Hair follicular keratinocyte (primary cell): Measurements from ENCODE around the gene NAA10. TPM values are rescaled to one million over a fixed set of nuclear protein-coding genes. Genes with fewer than 3 reads are reported as not detected.

Source experiments
- total RNA-seq: library from RNA; depleted of rRNA; stranded (reverse); fragments of >200 nt; gene quantifications from 2 replicates; pipeline ENCODE4 v1.2.3, GENCODE V29; 2015

NAA10 gene
- total RNA-seq: 138 and 185 TPM in 2 replicates

DNA sequence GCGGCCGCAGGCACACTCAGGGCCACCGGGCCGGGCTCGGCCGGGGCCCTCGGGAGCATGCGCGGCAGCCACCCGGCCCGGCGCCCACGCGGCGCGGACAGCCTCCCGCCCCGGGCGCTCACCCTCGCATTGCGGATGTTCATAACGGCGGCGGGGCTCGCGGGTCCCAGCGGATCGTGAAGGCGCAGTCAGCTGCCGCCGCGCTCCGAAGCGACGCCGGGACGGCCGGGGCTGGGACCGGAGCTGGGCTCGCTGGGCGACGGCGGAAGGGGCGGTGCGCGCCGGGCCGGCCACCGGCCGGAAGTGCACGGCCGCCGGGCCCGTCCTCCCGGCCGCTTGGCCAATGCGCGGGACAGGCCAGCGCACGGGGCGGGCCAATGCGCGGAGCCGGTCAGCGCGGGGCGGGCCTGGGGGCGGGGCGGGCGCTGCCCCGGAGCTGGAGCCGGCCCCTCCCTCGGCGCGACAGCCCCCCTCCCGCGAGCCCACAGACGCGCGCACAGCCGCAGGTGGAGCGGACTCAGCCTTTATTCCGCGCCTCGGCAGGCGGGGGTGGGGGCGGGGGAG is at the start of gene NAA10:
TSS of gene NAA10 (minus strand) at position 276 of the 564 bp plus-strand sequence. CDS start at position 143, 133 bp downstream.

DNA sequence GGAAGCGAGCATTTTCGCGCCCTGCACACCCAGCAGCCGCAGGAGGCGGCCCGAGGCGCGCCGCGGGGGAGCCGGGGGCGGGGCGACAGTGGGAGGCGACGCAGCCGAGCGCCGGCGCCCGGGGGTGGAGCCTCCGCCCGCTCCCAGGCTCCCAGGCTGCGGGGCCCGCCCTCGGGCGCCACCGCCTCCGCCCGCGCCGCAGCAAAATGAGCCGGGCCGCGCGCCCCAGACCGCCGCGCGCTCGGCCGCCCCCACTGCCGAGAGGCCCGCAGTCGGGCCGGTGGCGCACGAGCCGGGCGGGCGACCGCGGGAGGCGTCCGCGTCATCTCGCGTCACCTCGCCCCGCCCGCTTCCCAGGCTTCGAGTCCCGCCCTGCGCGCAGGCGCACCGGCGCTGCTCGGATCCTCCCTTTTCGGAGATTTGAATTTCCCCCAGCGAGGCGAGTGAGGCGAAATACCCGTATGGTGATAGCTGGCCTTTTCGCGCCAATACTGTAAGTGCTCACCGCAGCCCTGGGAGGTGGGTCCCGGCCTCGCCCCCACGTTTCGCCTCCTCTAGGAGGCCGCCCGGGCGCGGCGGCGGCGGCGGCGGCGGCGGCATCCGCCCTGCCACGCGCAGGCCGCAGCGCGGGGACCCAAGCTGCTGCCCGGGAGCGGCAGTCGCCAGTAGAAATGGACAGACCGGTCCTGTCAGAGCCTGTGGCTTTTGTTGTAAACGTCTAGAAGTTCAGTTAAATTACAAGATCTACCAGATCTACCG is 37.7 kb upstream of the NAA10 start, which contains the start of gene TMEM187:
TSS of gene TMEM187 (plus strand) at position 387 of the 759 bp plus-strand sequence. CDS start 9,309 bp downstream, outside the sequence.

DNA sequence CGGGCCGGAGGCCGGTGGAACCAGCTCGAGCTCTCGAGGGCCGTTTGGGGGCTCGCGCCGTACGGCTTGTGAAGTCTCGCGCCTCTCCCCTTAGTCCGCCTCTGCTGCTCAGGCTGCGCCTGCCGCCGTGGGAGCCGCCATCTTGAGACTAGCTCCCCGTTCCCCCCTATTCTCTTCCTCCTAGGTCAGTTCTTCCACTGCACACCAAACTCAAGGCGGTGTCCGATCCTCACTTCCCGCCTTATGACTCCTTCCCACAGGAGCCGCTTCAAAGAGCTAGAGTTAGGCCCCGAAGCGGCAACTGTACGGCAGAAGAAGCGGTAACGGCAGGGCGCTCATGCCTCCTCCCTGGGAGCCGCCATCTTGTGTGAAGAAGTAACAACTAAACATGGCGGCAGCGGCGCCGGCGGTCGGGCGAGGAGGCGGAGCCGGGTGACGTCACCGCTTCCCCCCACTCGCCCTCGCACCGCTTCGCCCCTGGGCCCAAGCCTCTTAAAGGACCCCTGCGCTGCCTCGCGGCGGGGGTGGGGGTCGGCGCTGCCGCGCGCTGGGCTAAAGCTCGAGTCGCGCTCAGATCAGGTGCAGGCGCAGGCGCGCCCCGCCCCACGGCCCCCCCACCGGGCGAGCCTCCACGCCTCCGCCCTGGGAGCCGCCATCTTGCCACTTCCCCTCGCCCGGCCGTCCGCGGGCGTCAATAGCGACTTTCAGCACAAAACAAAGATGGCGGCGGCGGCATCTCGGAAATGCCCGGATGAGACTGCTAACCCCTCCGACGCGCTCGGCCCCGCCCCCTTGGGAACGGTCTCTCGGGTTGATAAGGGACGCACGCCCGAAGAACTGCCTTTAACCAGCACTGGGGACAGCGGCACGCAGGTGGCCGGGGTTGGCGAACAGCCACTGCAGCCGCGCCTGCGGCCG is 36.9 kb upstream of the NAA10 start, which contains the start of gene HCFC1:
TSS of gene HCFC1 (minus strand) at position 369 of the 918 bp plus-strand sequence. CDS start 978 bp downstream, outside the sequence.

GRCh38 chrX:153944140-153944799 is 9.4 kb upstream of the NAA10 start, which contains the start of gene RENBP:
Gene RENBP (minus strand): TSS chrX:153944643. CDS start chrX:153944610, 33 bp downstream.

DNA sequence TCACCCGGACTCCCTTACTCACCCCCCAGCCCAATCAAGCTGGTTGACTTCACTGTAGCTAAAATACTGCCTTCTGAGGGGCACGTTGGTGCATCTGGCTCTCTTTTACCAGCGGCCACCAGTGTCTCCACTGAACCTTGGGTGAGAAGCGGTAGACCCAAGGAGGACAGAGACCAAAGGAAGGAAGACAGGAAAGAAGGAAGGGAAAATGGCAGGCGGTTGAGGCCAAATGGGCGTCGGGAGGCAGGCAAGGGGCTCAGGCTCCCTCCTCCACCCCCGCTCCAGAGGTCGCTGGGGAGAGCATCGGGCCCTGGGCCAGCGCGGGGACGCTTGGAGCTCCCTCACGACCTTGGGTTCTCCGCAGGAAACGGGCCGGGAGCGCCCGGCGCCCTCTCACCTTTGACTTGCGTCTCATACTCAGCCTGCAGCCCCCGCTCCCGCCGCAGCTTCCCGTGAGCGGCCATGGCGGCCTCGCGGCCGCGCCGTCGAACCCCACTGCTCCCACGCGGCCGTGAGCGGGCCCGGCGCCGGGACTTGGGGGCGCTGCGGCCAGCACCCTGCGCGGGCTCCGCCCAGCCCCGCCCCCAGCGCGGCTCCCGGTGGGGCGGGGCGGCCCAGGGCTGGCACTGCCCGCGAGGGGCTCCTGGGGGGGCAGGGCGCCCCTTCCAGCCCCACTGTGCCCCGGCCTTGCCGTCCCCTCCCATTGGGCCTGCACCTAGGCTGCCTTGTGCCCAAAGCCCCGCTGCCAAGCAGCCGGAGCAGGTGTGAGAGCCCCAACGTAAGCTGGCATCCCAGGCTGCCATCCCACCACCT is 8.9 kb downstream of the NAA10 start, which contains the start of gene ARHGAP4:
TSS of gene ARHGAP4 (minus strand) at position 526 of the 813 bp plus-strand sequence. CDS start at position 464, 62 bp downstream.

DNA sequence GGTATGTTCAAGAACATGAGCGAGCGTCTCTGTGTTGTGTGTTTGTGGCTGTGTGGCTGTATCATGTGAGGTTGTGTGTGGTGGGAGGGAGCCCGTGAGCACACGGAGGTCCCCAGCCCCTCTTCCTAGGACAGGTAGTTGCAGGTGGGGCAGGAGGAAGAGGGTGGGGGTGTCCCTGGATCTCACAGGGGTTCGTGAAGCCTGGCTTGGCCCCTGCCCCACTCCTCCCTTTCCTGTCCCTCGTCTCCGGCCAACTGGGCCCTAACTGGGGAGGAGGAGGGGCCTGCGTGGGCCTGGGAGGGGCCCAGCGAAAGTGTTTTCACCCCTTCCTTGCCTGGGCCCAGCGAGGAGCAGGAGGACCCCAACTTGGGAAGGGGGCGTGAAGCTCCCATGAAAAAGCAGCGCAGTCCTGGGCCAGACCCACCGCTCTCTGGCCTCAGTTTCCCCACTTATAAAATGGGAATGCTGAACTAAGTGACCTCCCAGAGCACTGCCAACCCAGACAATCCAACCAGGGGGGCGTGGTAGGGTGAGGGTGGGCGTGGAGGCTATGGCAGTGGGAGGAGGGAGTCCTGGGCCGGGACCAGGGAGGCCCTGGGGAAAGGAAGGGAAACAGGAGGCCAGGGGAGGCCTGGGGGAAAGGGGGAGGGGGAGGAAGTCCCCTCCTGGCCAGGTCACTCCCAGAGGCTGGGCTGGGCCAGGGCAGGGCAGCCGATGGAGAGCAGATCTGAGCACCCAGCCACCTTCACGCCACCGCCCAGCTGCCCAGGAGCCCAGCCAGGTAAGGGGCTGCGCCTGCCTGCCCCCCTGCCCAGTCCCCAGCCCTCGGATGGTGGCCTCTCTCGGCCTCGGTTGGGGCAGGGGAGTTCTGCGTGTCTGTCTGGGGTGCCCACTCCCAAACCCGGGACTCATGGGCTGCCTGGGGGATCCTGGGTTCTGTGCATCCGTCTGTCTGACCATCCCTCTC is 30.6 kb downstream of the NAA10 start, which contains the start of gene AVPR2:
TSS of gene AVPR2 (plus strand) at position 683 of the 967 bp plus-strand sequence. CDS start 473 bp downstream, outside the sequence.

DNA sequence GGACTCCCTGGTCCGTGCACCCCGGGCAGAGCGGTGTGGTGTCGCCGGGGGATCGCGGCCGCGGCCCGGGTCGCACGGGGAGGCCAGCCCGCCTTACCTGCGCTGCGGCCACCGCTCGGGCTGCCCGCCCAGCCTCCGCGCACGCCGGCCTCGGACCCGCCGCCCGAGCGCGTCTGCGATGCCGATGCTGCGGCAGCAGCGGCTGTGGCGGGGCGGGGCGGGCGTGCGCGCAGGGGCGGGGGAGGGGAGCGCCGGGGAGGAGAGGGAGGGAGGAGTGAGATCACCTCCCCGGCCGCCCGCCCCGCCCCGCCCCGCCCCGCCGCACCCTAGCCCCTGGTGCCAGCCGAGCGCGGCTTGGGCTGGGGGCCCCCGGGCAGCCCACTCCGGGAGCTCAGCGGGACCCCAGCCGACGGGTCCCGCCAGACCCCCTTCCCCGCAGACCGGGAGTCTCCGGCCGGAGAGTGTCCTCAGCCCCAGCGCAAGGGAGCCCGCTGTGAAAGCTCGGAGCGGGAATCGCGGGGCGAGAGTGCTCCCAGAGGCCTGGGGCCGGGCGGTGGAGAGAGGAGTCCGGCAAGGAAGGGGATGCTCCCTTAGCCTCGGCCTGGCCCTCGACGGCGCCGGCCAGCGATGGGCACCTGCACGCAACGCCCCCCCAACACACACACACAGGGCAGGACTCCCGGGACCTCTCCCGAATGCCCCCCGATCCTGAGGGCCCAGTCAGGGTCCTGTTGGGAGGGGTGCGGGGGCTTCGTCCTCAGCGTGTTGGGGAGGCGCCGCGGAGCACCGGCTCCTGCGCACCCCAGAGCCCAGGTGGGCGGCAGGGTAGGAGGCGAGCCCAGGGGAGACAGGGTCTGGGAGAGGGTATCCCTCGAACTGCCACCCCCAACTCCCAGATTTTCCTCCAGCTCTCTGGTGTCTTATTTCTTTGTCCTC is 48.6 kb downstream of the NAA10 start, which contains the start of gene L1CAM:
TSS of gene L1CAM (minus strand) at position 206 of the 936 bp plus-strand sequence. CDS start 10,337 bp downstream, outside the sequence.

Other genes starting within 250 kb of the NAA10 start
- 20.2 and 20.9 TPM in 2 replicates for gene SLC6A8, start 247.1 kb downstream of the NAA10 start, total RNA-seq
- gene BCAP31, start 210.7 kb downstream of the NAA10 start, total RNA-seq: 181 and 206 TPM in 2 replicates
- 1.2 and 3.0 TPM in 2 replicates for gene ABCD1, start 210.2 kb downstream of the NAA10 start, total RNA-seq
- 5.2 and 5.4 TPM in 2 replicates for gene PLXNB3, start 170.8 kb downstream of the NAA10 start, total RNA-seq
- gene SRPK3, start 154.0 kb downstream of the NAA10 start, total RNA-seq: 0.11 TPM in 1 of 2 replicates, not detected in the other
- gene IDH3G, start 140.7 kb downstream of the NAA10 start, total RNA-seq: 71.1 and 76.5 TPM in 2 replicates
- gene SSR4, start 140.4 kb downstream of the NAA10 start, total RNA-seq: 192 and 305 TPM in 2 replicates
- 0.04 TPM in 1 of 2 replicates, not detected in the other for gene PDZD4, start 104.5 kb downstream of the NAA10 start, total RNA-seq
- 3.0 and 9.4 TPM in 2 replicates for gene L1CAM, start 48.9 kb downstream of the NAA10 start, total RNA-seq
- gene AVPR2, start 30.4 kb downstream of the NAA10 start, total RNA-seq: not detected in 2 replicates
- 0.84 and 2.0 TPM in 2 replicates for gene ARHGAP4, start 8.8 kb downstream of the NAA10 start, total RNA-seq
- not detected in 2 replicates for gene RENBP, start 9.6 kb upstream of the NAA10 start, total RNA-seq
- 31.3 and 38.8 TPM in 2 replicates for gene HCFC1, start 36.8 kb upstream of the NAA10 start, total RNA-seq
- gene TMEM187, start 37.7 kb upstream of the NAA10 start, total RNA-seq: 10.3 and 12.0 TPM in 2 replicates
- 136 and 159 TPM in 2 replicates for gene IRAK1, start 84.9 kb upstream of the NAA10 start, total RNA-seq
- gene MECP2, start 162.7 kb upstream of the NAA10 start, total RNA-seq: 23.4 and 23.6 TPM in 2 replicates
- gene OPN1LW, start 209.2 kb upstream of the NAA10 start, total RNA-seq: not detected in 2 replicates
- not detected in 2 replicates for gene OPN1MW, start 247.6 kb upstream of the NAA10 start, total RNA-seq